Measurements from ENCODE around the gene SERPIND1. TPM values are rescaled to one million over a fixed set of nuclear protein-coding genes. Genes with fewer than 3 reads are reported as not detected.

SERPIND1 gene
- total RNA-seq, 4 donors from 2014 or later: 0.24 to 0.37 TPM; not detected in 2

GRCh38 chr22:20783844-20784723, 10.2 kb downstream of the SERPIND1 start:
- TF ChIP-seq CTCF (IDR thresholded peaks at IDR 0.05): no peak
- no peak for DNase-seq (ENCODE audit: low spot score)
- ATAC-seq (ENCODE audit: low FRiP score): no peak

GRCh38 chr22:20785415-20785814, 11.5 kb downstream of the SERPIND1 start:
- TF ChIP-seq CTCF (IDR thresholded peaks at IDR 0.05): no peak
- DNase-seq (ENCODE audit: low spot score) (no peak), ATAC-seq (ENCODE audit: low FRiP score) (no peak)

- TF ChIP-seq CTCF (IDR thresholded peaks at IDR 0.05): no peak
- ATAC-seq (ENCODE audit: low FRiP score) (no peak), DNase-seq (ENCODE audit: low spot score) (no peak)
Observed at GRCh38 chr22:20786048-20786447, 12.1 kb downstream of the SERPIND1 start.

- TF ChIP-seq CTCF (IDR thresholded peaks at IDR 0.05): no peak
- DNase-seq (ENCODE audit: low spot score) (no peak), ATAC-seq (ENCODE audit: low FRiP score) (no peak)
Observed at GRCh38 chr22:20786536-20786979, 12.6 kb downstream of the SERPIND1 start.

- TF ChIP-seq CTCF (IDR thresholded peaks at IDR 0.05): no peak
- ATAC-seq (ENCODE audit: low FRiP score) (no peak), DNase-seq (ENCODE audit: low spot score) (no peak)
Observed at GRCh38 chr22:20787223-20787622, 13.3 kb downstream of the SERPIND1 start.

- TF ChIP-seq CTCF (IDR thresholded peaks at IDR 0.05): no peak
- DNase-seq (ENCODE audit: low spot score) (no peak), ATAC-seq (ENCODE audit: low FRiP score) (no peak)
Observed at GRCh38 chr22:20787746-20788626, 14.1 kb downstream of the SERPIND1 start.

All from omental fat pad (tissue), 4 donors.